Measurements from ENCODE around the gene GFRA3.

The GFRA3 gene

GRCh38 chr5:138243794-138244193 is 30.6 kb downstream of the GFRA3 start:
- TF ChIP-seq POLR2AphosphoS5 (IDR thresholded peaks at IDR 0.05; ENCODE audit: low read depth, low read length) (no peak), REST (IDR thresholded peaks at IDR 0.05; ENCODE audit: insufficient read depth in 1 of 2, low read depth in 2 of 2, low read length in 2 of 2) (no peak), FOXP2 (optimal IDR thresholded peaks at IDR 0.05; ENCODE audit: borderline replicate concordance, extremely low read depth, extremely low read length, insufficient read depth) (no peak), TAF1 (IDR thresholded peaks at IDR 0.05; ENCODE audit: borderline replicate concordance, insufficient read depth, low read length) (no peak), SIN3A (IDR thresholded peaks at IDR 0.05; ENCODE audit: borderline replicate concordance, insufficient read depth, low read length) (no peak)

- no peak for TF ChIP-seq FOXP2 (optimal IDR thresholded peaks at IDR 0.05; ENCODE audit: borderline replicate concordance, extremely low read depth, extremely low read length, insufficient read depth)
Measured at GRCh38 chr5:138241688-138242571, 32.5 kb downstream of the GFRA3 start.

- no peak for TF ChIP-seq SIN3A (IDR thresholded peaks at IDR 0.05; ENCODE audit: borderline replicate concordance, insufficient read depth, low read length)
- no peak for TF ChIP-seq REST (IDR thresholded peaks at IDR 0.05; ENCODE audit: insufficient read depth in 1 of 2, low read depth in 2 of 2, low read length in 2 of 2)
- TF ChIP-seq FOXP2 (optimal IDR thresholded peaks at IDR 0.05; ENCODE audit: borderline replicate concordance, extremely low read depth, extremely low read length, insufficient read depth), result no peak
- TF ChIP-seq TAF1 (IDR thresholded peaks at IDR 0.05; ENCODE audit: borderline replicate concordance, insufficient read depth, low read length), result no peak
- TF ChIP-seq POLR2AphosphoS5 (IDR thresholded peaks at IDR 0.05; ENCODE audit: low read depth, low read length), result no peak
Measured at GRCh38 chr5:138240650-138241385, 33.6 kb downstream of the GFRA3 start.

- no peak for TF ChIP-seq POLR2AphosphoS5 (IDR thresholded peaks at IDR 0.05; ENCODE audit: low read depth, low read length)
- TF ChIP-seq FOXP2 (optimal IDR thresholded peaks at IDR 0.05; ENCODE audit: borderline replicate concordance, extremely low read depth, extremely low read length, insufficient read depth), result no peak
- TF ChIP-seq SIN3A (IDR thresholded peaks at IDR 0.05; ENCODE audit: borderline replicate concordance, insufficient read depth, low read length), result no peak
- no peak for TF ChIP-seq TAF1 (IDR thresholded peaks at IDR 0.05; ENCODE audit: borderline replicate concordance, insufficient read depth, low read length)
- TF ChIP-seq REST (IDR thresholded peaks at IDR 0.05; ENCODE audit: insufficient read depth in 1 of 2, low read depth in 2 of 2, low read length in 2 of 2), result no peak
Measured at GRCh38 chr5:138238034-138238433, 36.4 kb downstream of the GFRA3 start.

GRCh38 chr5:138234651-138235050 is 39.8 kb downstream of the GFRA3 start:
- TF ChIP-seq FOXP2 (optimal IDR thresholded peaks at IDR 0.05; ENCODE audit: borderline replicate concordance, extremely low read depth, extremely low read length, insufficient read depth) (no peak), POLR2AphosphoS5 (IDR thresholded peaks at IDR 0.05; ENCODE audit: low read depth, low read length) (no peak), REST (IDR thresholded peaks at IDR 0.05; ENCODE audit: insufficient read depth in 1 of 2, low read depth in 2 of 2, low read length in 2 of 2) (no peak), SIN3A (IDR thresholded peaks at IDR 0.05; ENCODE audit: borderline replicate concordance, insufficient read depth, low read length) (no peak), TAF1 (IDR thresholded peaks at IDR 0.05; ENCODE audit: borderline replicate concordance, insufficient read depth, low read length) (no peak)
